H9 (cell line): ENCODE measurements around the gene MRPS18A. TPM values are rescaled to one million over a fixed set of nuclear protein-coding genes. Genes with fewer than 3 reads are reported as not detected.

Experiments used
- DNase-seq: peaks from one replicate; pipeline ENCODE4 v3.0.0-alpha.2; 2017
- H2AFZ ChIP-seq: one replicate; pipeline ENCODE4 v1.6.1; 2013; ENCODE audit warnings: mild to moderate bottlenecking, low read length, control low read depth, moderate library complexity
- H2AK5ac ChIP-seq: 2 replicates; pipeline ENCODE4 v1.6.1; 2013; ENCODE audit warnings: low read length, control low read depth, mixed read lengths; ENCODE audit not compliant: insufficient read length
- H2BK120ac ChIP-seq: one replicate; pipeline ENCODE4 v1.6.1; 2013; ENCODE audit warnings: low read depth, mild to moderate bottlenecking, low read length, control low read depth, inconsistent platforms; ENCODE audit not compliant: poor library complexity, severe bottlenecking
- H2BK12ac ChIP-seq: 2 replicates; pipeline ENCODE4 v1.6.1; 2013; ENCODE audit warnings: low read length, control low read depth, mixed read lengths, low read depth; ENCODE audit not compliant: insufficient read length
- H2BK15ac ChIP-seq: 2 replicates; pipeline ENCODE4 v1.6.1; 2013; ENCODE audit warnings: low read depth, low read length, control low read depth
- H2BK20ac ChIP-seq: one replicate; pipeline ENCODE4 v1.6.1; 2013; ENCODE audit warnings: low read depth, mild to moderate bottlenecking, low read length, control low read depth, inconsistent platforms; ENCODE audit not compliant: poor library complexity, severe bottlenecking
- H2BK5ac ChIP-seq: 2 replicates; pipeline ENCODE4 v1.6.1; 2013; ENCODE audit warnings: low read length, control low read depth, mixed read lengths; ENCODE audit not compliant: insufficient read length
- H3K14ac ChIP-seq: 2 replicates; pipeline ENCODE4 v1.6.1; 2013; ENCODE audit warnings: low read length, control low read depth; ENCODE audit not compliant: insufficient read depth
- H3K18ac ChIP-seq: 2 replicates; pipeline ENCODE4 v1.6.1; 2013; ENCODE audit warnings: low read depth, mild to moderate bottlenecking, mixed read lengths, low read length, control low read depth; ENCODE audit not compliant: insufficient read length
- H3K23ac ChIP-seq: 2 replicates; pipeline ENCODE4 v1.6.1; 2013; ENCODE audit warnings: low read length, control low read depth, mixed read lengths, low read depth; ENCODE audit not compliant: insufficient read length
- H3K23me2 ChIP-seq: 2 replicates; pipeline ENCODE4 v1.6.1; 2013; ENCODE audit warnings: low read depth, mild to moderate bottlenecking, mixed read lengths, low read length, control low read depth; ENCODE audit not compliant: insufficient read length, poor library complexity, severe bottlenecking
- H3K27ac ChIP-seq: 2 replicates; pipeline ENCODE4 v1.5.1; 2013; ENCODE audit warnings: low read length, control low read depth, mixed read lengths, low read depth; ENCODE audit not compliant: insufficient read length
- H3K27me3 ChIP-seq: 2 replicates; pipeline ENCODE4 v1.6.1; 2013; ENCODE audit warnings: low read length, control low read depth, inconsistent platforms; ENCODE audit not compliant: insufficient read depth
- H3K4ac ChIP-seq: 2 replicates; pipeline ENCODE4 v1.6.1; 2013; ENCODE audit warnings: low read depth, mild to moderate bottlenecking, control low read depth, inconsistent platforms, low read length, moderate library complexity
- H3K4me1 ChIP-seq: 2 replicates; pipeline ENCODE4 v1.6.1; 2013; ENCODE audit warnings: low read length, control low read depth, inconsistent platforms; ENCODE audit not compliant: insufficient read depth
- H3K4me2 ChIP-seq: 2 replicates; pipeline ENCODE4 v1.6.1; 2013; ENCODE audit warnings: low read length, control low read depth, mixed read lengths; ENCODE audit not compliant: insufficient read length, insufficient read depth
- H3K56ac ChIP-seq: 2 replicates; pipeline ENCODE4 v1.6.1; 2013; ENCODE audit warnings: low read depth, mild to moderate bottlenecking, mixed read lengths, low read length, control low read depth; ENCODE audit not compliant: insufficient read length
- H3K79me1 ChIP-seq: 2 replicates; pipeline ENCODE4 v1.6.1; 2013; ENCODE audit warnings: low read depth, mild to moderate bottlenecking, moderate library complexity, low read length, control low read depth, inconsistent platforms; ENCODE audit not compliant: insufficient read depth, poor library complexity, severe bottlenecking
- H3K79me2 ChIP-seq: 2 replicates; pipeline ENCODE4 v1.6.1; 2013; ENCODE audit warnings: low read length, control low read depth, inconsistent platforms; ENCODE audit not compliant: insufficient read depth
- H3K9ac ChIP-seq: 2 replicates; pipeline ENCODE4 v1.6.1; 2013; ENCODE audit warnings: low read length, control low read depth, mixed read lengths; ENCODE audit not compliant: insufficient read length; ENCODE audit errors: extremely low read depth
- H3K9me3 ChIP-seq: one replicate; pipeline ENCODE4 v1.6.1; 2013; ENCODE audit warnings: low read depth, low read length, inconsistent platforms; ENCODE audit not compliant: control insufficient read depth
- H3T11ph ChIP-seq: one replicate; pipeline ENCODE4 v1.6.1; 2013; ENCODE audit warnings: mild to moderate bottlenecking, low read length, control low read depth, inconsistent platforms
- H4K20me1 ChIP-seq: one replicate; pipeline ENCODE4 v1.6.1; 2013; ENCODE audit not compliant: control insufficient read depth, insufficient read length, insufficient read depth
- H4K5ac ChIP-seq: 2 replicates; pipeline ENCODE4 v1.6.1; 2013; ENCODE audit warnings: low read depth, mild to moderate bottlenecking, mixed read lengths, low read length, control low read depth; ENCODE audit not compliant: insufficient read length
- H4K8ac ChIP-seq: replicated peaks from 2 replicates; pipeline ENCODE4 v1.6.1; 2013; ENCODE audit warnings: low read length, control low read depth, mixed read lengths, low read depth; ENCODE audit not compliant: insufficient read length
- H4K91ac ChIP-seq: 2 replicates; pipeline ENCODE4 v1.6.1; 2013; ENCODE audit warnings: low read depth, mild to moderate bottlenecking, moderate library complexity, mixed read lengths, low read length, control low read depth; ENCODE audit not compliant: insufficient read length
- H3K27ac Mint-ChIP-seq, 3 experiments: 2 replicates in 2 of 3; 3 replicates in 1 of 3; pipeline ENCODE4 v1.8.0; 2020 to 2021; ENCODE audit warnings: mixed read lengths in 3 of 3, mild to moderate bottlenecking in 1 of 3, moderate library complexity in 1 of 3
- H3K27me3 Mint-ChIP-seq: 2 replicates; pipeline ENCODE4 v1.8.0; 2021; ENCODE audit warnings: low read depth, mild to moderate bottlenecking, moderate library complexity, mixed read lengths
- H3K36me3 Mint-ChIP-seq, 3 experiments: 2 replicates in 2 of 3; 3 replicates in 1 of 3; pipeline ENCODE4 v1.8.0; 2020 to 2021; ENCODE audit warnings: low read depth in 3 of 3, mixed read lengths in 3 of 3; ENCODE audit not compliant: insufficient read depth in 1 of 3
- H3K4me1 Mint-ChIP-seq, 2 experiments: 2 replicates each; pipeline ENCODE4 v1.8.0; 2020; ENCODE audit warnings: mixed read lengths in 2 of 2
- H3K4me3 Mint-ChIP-seq, 2 experiments: 2 replicates in 1 of 2; 3 replicates in 1 of 2; pipeline ENCODE4 v1.8.0; 2020 to 2021; ENCODE audit warnings: mild to moderate bottlenecking in 2 of 2, mixed read lengths in 2 of 2, moderate library complexity in 1 of 2
- H3K9me3 Mint-ChIP-seq, 2 experiments: 2 replicates in 1 of 2; 3 replicates in 1 of 2; pipeline ENCODE4 v1.8.0; 2020; ENCODE audit warnings: mild to moderate bottlenecking in 2 of 2, mixed read lengths in 2 of 2, moderate library complexity in 1 of 2
- WGBS: extraction: QIAGEN DNeasy Blood & Tissue Kit; methylation state at CpG from one replicate; pipeline ENCODE4 v1.1.7; 2013; ENCODE audit warnings: missing lambda C conversion rate, low lambda C conversion rate, mixed read lengths; ENCODE audit not compliant: insufficient read length; ENCODE audit errors: extremely low coverage; 5-methylcytosine and 5-hydroxymethylcytosine counted together
- total RNA-seq: library from RNA; stranded (reverse); gene quantifications from 2 replicates; pipeline ENCODE4 v1.2.1, GENCODE V29; 2021
- TF ChIP-seq, protein P1 (sequence below): fragments of 200-600 bp; sonication (generic); conservative IDR thresholded peaks from 3 replicates; pipeline ENCODE4 v1.8.0; 2021; ENCODE audit warnings: antibody characterized with exemption, mild to moderate bottlenecking

Gene MRPS18A
- total RNA-seq, 1 experiment from 2014 or later = 65.1 TPM

DNA sequence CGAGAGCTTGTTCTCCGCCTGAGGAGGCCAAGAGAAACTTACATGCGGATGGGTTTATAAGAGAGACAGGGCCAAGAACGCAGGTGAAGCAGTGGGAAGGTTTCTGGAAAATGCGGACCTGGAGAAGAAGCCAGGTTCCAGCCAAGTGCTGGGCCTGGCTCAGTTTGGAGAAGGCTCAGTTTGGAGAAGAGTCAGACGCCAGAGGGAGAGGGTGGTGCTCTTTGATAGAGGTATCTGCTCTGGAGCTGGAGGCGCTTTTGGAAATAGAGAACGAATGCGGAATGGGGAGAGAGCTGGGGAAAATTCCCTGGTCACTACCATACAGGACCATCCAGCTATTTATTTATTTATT is 42.0 kb downstream of the MRPS18A start:
- Histone ChIP-seq H2BK120ac (no peak overlapping the region), H3K4me1 (no peaks in the 10 kb centered on the region), H2AFZ (peak overlapping the region; percentile 89), H3K27ac (no peak overlapping the region), H4K91ac (no peak overlapping the region), H3K79me2 (no peaks in the 10 kb centered on the region), H3K18ac (no peak overlapping the region), H2BK5ac (no peak overlapping the region), H4K20me1 (no peaks in the 10 kb centered on the region), H3K79me1 (no peaks in the 10 kb centered on the region), H2AK5ac (no peak overlapping the region), H3K4me2 (peak overlapping the region; percentile 62), H3K23ac (no peak overlapping the region), H3K9ac (no peak overlapping the region), H3K27me3 (no peaks in the 10 kb centered on the region), H3K56ac (no peak overlapping the region), H3K4ac (no peak overlapping the region), H3T11ph (no peak overlapping the region), H2BK15ac (no peak overlapping the region), H2BK20ac (no peak overlapping the region), H4K5ac (no peak overlapping the region), H3K23me2 (no peaks in the 10 kb centered on the region), H2BK12ac (no peak overlapping the region), H3K14ac (no peak overlapping the region), H4K8ac (no peak overlapping the region), H3K9me3 (no peaks in the 10 kb centered on the region)
- Mint-ChIP-seq H3K4me1 (peaks cover 17 to 18% of the 10 kb centered on the region in 2 experiments), H3K27me3 (no peaks in the 10 kb centered on the region; the same call in 1 of the 2 replicates), H3K27ac (peak overlapping the region; percentile 87 to 93 (median 87); a peak in 6 of 7 replicates), H3K36me3 (peaks cover 8 to 16% (median 11%) of the 10 kb centered on the region in 3 experiments; a peak in 6 of 7 replicates), H3K4me3 (peak overlapping the region; percentile 75 to 83), H3K9me3 (no peaks in the 10 kb centered on the region)
- no CpG with 5 or more reads among the region's 9 CpGs for WGBS
- DNase-seq = no peak
- TF ChIP-seq, protein P1, sequence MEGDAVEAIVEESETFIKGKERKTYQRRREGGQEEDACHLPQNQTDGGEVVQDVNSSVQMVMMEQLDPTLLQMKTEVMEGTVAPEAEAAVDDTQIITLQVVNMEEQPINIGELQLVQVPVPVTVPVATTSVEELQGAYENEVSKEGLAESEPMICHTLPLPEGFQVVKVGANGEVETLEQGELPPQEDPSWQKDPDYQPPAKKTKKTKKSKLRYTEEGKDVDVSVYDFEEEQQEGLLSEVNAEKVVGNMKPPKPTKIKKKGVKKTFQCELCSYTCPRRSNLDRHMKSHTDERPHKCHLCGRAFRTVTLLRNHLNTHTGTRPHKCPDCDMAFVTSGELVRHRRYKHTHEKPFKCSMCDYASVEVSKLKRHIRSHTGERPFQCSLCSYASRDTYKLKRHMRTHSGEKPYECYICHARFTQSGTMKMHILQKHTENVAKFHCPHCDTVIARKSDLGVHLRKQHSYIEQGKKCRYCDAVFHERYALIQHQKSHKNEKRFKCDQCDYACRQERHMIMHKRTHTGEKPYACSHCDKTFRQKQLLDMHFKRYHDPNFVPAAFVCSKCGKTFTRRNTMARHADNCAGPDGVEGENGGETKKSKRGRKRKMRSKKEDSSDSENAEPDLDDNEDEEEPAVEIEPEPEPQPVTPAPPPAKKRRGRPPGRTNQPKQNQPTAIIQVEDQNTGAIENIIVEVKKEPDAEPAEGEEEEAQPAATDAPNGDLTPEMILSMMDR = no peak
